Thyroid gland (tissue), 4 donors: ENCODE measurements around the gene RPN1. TPM values are rescaled to one million over a fixed set of nuclear protein-coding genes. Genes with fewer than 3 reads are reported as not detected.

Source experiments
- DNase-seq, 2 donors: peaks; one replicate each; pipeline ENCODE4 v3.0.0-alpha.2; 2019
- H3K27ac ChIP-seq, 3 donors: fragments of 200-600 bp; sonication (generic); 1 replicate in 2 of 3; 2 replicates in 1 of 3; pipeline ENCODE4 v1.5.1; 2016 to 2019; ENCODE audit warnings: mild to moderate bottlenecking in 1 of 3, moderate library complexity in 1 of 3
- H3K27me3 ChIP-seq: fragments of 200-600 bp; sonication (generic); one replicate; pipeline ENCODE4 v1.5.1; 2019
- H3K36me3 ChIP-seq, 2 donors: fragments of 200-600 bp; sonication (generic); one replicate each; pipeline ENCODE4 v1.5.1; 2016 to 2019
- H3K4me1 ChIP-seq, 2 donors: fragments of 200-600 bp; sonication (generic); one replicate each; pipeline ENCODE4 v1.5.1; 2017 to 2019
- H3K4me3 ChIP-seq, 3 donors: fragments of 200-600 bp; sonication (generic); replicated peaks in 1 of 3; 1 replicate in 2 of 3; 2 replicates in 1 of 3; pipeline ENCODE4 v1.5.1; 2016; ENCODE audit warnings: mild to moderate bottlenecking in 1 of 3
- H3K9me3 ChIP-seq: fragments of 200-600 bp; sonication (generic); one replicate; pipeline ENCODE4 v1.5.1; 2017
- CTCF ChIP-seq, 6 experiments: fragments of 200-600 bp in 3 of 6; fragments of 450-650 bp in 3 of 6; sonication (generic) in 3 of 6; IDR thresholded peaks; one replicate each; pipeline ENCODE4 v1.5.1; 2016 to 2019; ENCODE audit warnings: antibody characterized with exemption in 6 of 6, mild to moderate bottlenecking in 2 of 6, inconsistent platforms in 1 of 6, moderate library complexity in 1 of 6
- POLR2A ChIP-seq, 2 donors: fragments of 450-650 bp; IDR thresholded peaks; one replicate each; pipeline ENCODE4 v1.6.1; 2017; ENCODE audit warnings: antibody characterized with exemption in 2 of 2, mild to moderate bottlenecking in 2 of 2, moderate library complexity in 1 of 2
- WGBS, 2 donors: methylation state at CpG; one replicate each; pipeline ENCODE4 v1.1.5; 2017; 5-methylcytosine and 5-hydroxymethylcytosine counted together
- intact Hi-C: fragments of 100-400 bp; cut with DNase I; formaldehyde crosslinking; loops from one replicate; pipeline ENCODE4 v1.15.1; 2023
- total RNA-seq, 4 donors: library from RNA; depleted of rRNA; stranded (reverse); fragments of >200 nt; gene quantifications; one replicate each; pipeline ENCODE4 v1.2.3, GENCODE V29; 2016

The RPN1 gene
- total RNA-seq, 4 donors from 2014 or later, result 368 to 750 (median 528) TPM

GRCh38 chr3:128617557-128618397 is 32.8 kb downstream of the RPN1 start:
- Histone ChIP-seq H3K27me3 (no peaks in the 10 kb centered on the region), H3K4me1 (peaks cover 10 to 35% of the 10 kb centered on the region in 2 donors), H3K27ac (peak overlapping the region; percentile 33 to 87 (median 79)), H3K36me3 (peaks cover 22 to 32% of the 10 kb centered on the region in 2 donors), H3K4me3 (peak overlapping the region; percentile 12 to 61 (median 59)), H3K9me3 (no peaks in the 10 kb centered on the region)
- WGBS, 2 donors, result 1% methylated on average over 55 to 60 of the region's 61 CpGs
- intact Hi-C loops, result loop anchor here (2.0 to 10.0 kb wide), 3 partner anchors 57 to 229 kb away; no protein-coding TSS in a partner anchor
- DNase-seq, result peak; percentile 98
- TF ChIP-seq POLR2A (IDR thresholded peaks at IDR 0.05) (peak in 1 of 2 donors; percentile 32), CTCF (IDR thresholded peaks at IDR 0.05) (peak; percentile 69 to 98 (median 88))

- 54 to 64% methylated on average over 8 of the region's 9 CpGs for WGBS, 2 donors
Observed at GRCh38 chr3:128617270-128617556, 33.4 kb downstream of the RPN1 start.

GRCh38 chr3:128616516-128617269 is 33.9 kb downstream of the RPN1 start:
- intact Hi-C loops, result loop anchor here (2.0 to 10.0 kb wide), 3 partner anchors 58 to 230 kb away; no protein-coding TSS in a partner anchor
- WGBS, 2 donors, result 87 to 90% methylated on average over 15 of the region's 16 CpGs
- peaks cover 10 to 25% of the 10 kb centered on the region in 2 donors for H3K4me1 ChIP-seq
- H3K4me3 ChIP-seq, result no peak overlapping the region
- peaks cover 15 to 26% of the 10 kb centered on the region in 2 donors for H3K36me3 ChIP-seq
- peak in 1 of 2 donors; percentile 8 for DNase-seq
- no peak for TF ChIP-seq POLR2A (IDR thresholded peaks at IDR 0.05)
- no peak for TF ChIP-seq CTCF (IDR thresholded peaks at IDR 0.05)
- H3K27ac ChIP-seq, result no peak overlapping the region
- no peaks in the 10 kb centered on the region for H3K9me3 ChIP-seq
- H3K27me3 ChIP-seq, result no peaks in the 10 kb centered on the region

More at GRCh38 chr3:128617270-128617556, 33.4 kb downstream of the RPN1 start:
- peak overlapping the region in 2 of 3 donors; percentile 79 to 87 for H3K27ac ChIP-seq
- peaks cover 10 to 30% of the 10 kb centered on the region in 2 donors for H3K4me1 ChIP-seq
- DNase-seq, result no peak
- peak overlapping the region in 1 of 3 donors; percentile 61 for H3K4me3 ChIP-seq
- intact Hi-C loops, result loop anchor here (2.0 to 10.0 kb wide), 3 partner anchors 58 to 230 kb away; no protein-coding TSS in a partner anchor
- TF ChIP-seq POLR2A (IDR thresholded peaks at IDR 0.05) (no peak), CTCF (IDR thresholded peaks at IDR 0.05) (no peak)
- H3K9me3 ChIP-seq, result no peaks in the 10 kb centered on the region
- H3K36me3 ChIP-seq, result peaks cover 20 to 31% of the 10 kb centered on the region in 2 donors
- no peaks in the 10 kb centered on the region for H3K27me3 ChIP-seq

GRCh38 chr3:128614076-128614475 is 36.5 kb downstream of the RPN1 start:
- Histone ChIP-seq H3K9me3 (no peaks in the 10 kb centered on the region), H3K27ac (no peak overlapping the region), H3K36me3 (no peaks in the 10 kb centered on the region), H3K27me3 (no peaks in the 10 kb centered on the region), H3K4me3 (no peak overlapping the region), H3K4me1 (peaks cover 10 to 16% of the 10 kb centered on the region in 2 donors)
- intact Hi-C loops, result loop anchor here (10.0 kb wide), 1 partner anchor 61 kb away; no protein-coding TSS in a partner anchor
- DNase-seq, result no peak
- 100% methylated on average over 1 of the region's 1 CpG for WGBS, 2 donors
- no peak for TF ChIP-seq POLR2A (IDR thresholded peaks at IDR 0.05)
- TF ChIP-seq CTCF (IDR thresholded peaks at IDR 0.05), result no peak
